Activated CD4-positive, alpha-beta T cell treated with anti-CD3 and anti-CD28 coated beads, Interleukin-10, Interleukin-2, amounts not matched to agents 100 ng/mL and 50 ng/mL, durations not matched to agents 16 hours and 8 hours (primary cell): ENCODE data around the gene PABPC1L2A.
"Not testable (repeated sequence)": the region's sequence is repeated elsewhere in the genome, so short reads cannot be mapped to it uniquely, and the experiment has no call there.

Source experiments
- DNase-seq: peaks from one replicate; pipeline ENCODE4 v3.0.0-alpha.2; 2020

The PABPC1L2A gene

GRCh38 chrX:73079024-73079562, at the start of gene PABPC1L2A:
Gene PABPC1L2A, minus strand, starts transcription at chrX:73079512. Its CDS starts 126 bp downstream, at chrX:73079386.
- not testable (repeated sequence) for DNase-seq

- peak; percentile 1 for DNase-seq
These were observed 48.5 kb upstream of the PABPC1L2A start for GRCh38 chrX:73127700-73128241.

- no peak for DNase-seq
These were observed 46.9 kb upstream of the PABPC1L2A start for GRCh38 chrX:73126240-73126639.

GRCh38 chrX:73099505-73099904, 20.2 kb upstream of the PABPC1L2A start:
- not testable (repeated sequence) for DNase-seq

GRCh38 chrX:73086766-73087165, 7.5 kb upstream of the PABPC1L2A start:
- DNase-seq: peak; percentile 10

- not testable (repeated sequence) for DNase-seq
These were observed 572 bp upstream of the PABPC1L2A start for GRCh38 chrX:73079884-73080283.

- not testable (repeated sequence) for DNase-seq
These were observed 715 bp downstream of the PABPC1L2A start for GRCh38 chrX:73078597-73078996.

GRCh38 chrX:73076838-73077237, 2.5 kb downstream of the PABPC1L2A start:
- DNase-seq: no peak

GRCh38 chrX:73069365-73070035, 9.8 kb downstream of the PABPC1L2A start:
- DNase-seq: no peak

- no peak for DNase-seq
These were observed 10.6 kb downstream of the PABPC1L2A start for GRCh38 chrX:73068467-73069364.

- DNase-seq: not testable (repeated sequence)
These were observed 11.4 kb downstream of the PABPC1L2A start for GRCh38 chrX:73067761-73068466.

- DNase-seq: no peak
These were observed 50.4 kb downstream of the PABPC1L2A start for GRCh38 chrX:73028876-73029275.
